Epithelial cell of proximal tubule (primary cell): Measurements from ENCODE around the gene CDK7. TPM values are rescaled to one million over a fixed set of nuclear protein-coding genes. Genes with fewer than 3 reads are reported as not detected.

ENCODE experiments used
- DNase-seq: peaks from one replicate; pipeline ENCODE4 v3.0.0-alpha.2; 2011; ENCODE audit warnings: low read depth
- H3K4me3 ChIP-seq: 2 replicates; pipeline ENCODE4 v1.5.1; 2011; ENCODE audit warnings: low read depth, mild to moderate bottlenecking, low read length
- CTCF ChIP-seq: conservative IDR thresholded peaks from 2 replicates; pipeline ENCODE4 v1.5.1; 2012; ENCODE audit warnings: low read depth, mild to moderate bottlenecking, low read length
- total RNA-seq: library from RNA; depleted of rRNA; stranded (reverse); fragments of >200 nt; gene quantifications from 2 replicates; pipeline ENCODE4 v1.2.3, GENCODE V29; 2015

CDK7 gene
- total RNA-seq: 48.2 and 49.6 TPM in 2 replicates

GRCh38 chr5:69234457-69235268, at the start of gene CDK7:
CDK7 (plus strand) TSS chr5:69234886; CDS start chr5:69234976, 90 bp downstream.
- peak within 1 kb of the TSS; percentile 95 for H3K4me3 ChIP-seq
- no peak for TF ChIP-seq CTCF
- DNase-seq: peak; percentile 45

- no peak for DNase-seq
- no peak overlapping the region for H3K4me3 ChIP-seq
- TF ChIP-seq CTCF: no peak
These were observed 47.3 kb upstream of the CDK7 start for GRCh38 chr5:69187342-69187741.

- no peak for TF ChIP-seq CTCF
- peak overlapping the region; percentile 74 for H3K4me3 ChIP-seq
- no peak for DNase-seq
These were observed 45.9 kb upstream of the CDK7 start for GRCh38 chr5:69188811-69189161.

GRCh38 chr5:69189162-69190086, 45.3 kb upstream of the CDK7 start, which contains the start of gene CENPH:
CENPH (plus strand) TSS chr5:69189583; CDS start chr5:69189635, 52 bp downstream.
- no peak for TF ChIP-seq CTCF
- DNase-seq: no peak
- peak within 1 kb of the TSS; percentile 74 for H3K4me3 ChIP-seq

GRCh38 chr5:69202497-69202896, 32.2 kb upstream of the CDK7 start:
- no peak overlapping the region for H3K4me3 ChIP-seq
- DNase-seq: no peak
- no peak for TF ChIP-seq CTCF

- TF ChIP-seq CTCF: no peak
- H3K4me3 ChIP-seq: no peak overlapping the region
- no peak for DNase-seq
These were observed 28.0 kb upstream of the CDK7 start for GRCh38 chr5:69206528-69207190.
